Gastroesophageal sphincter (tissue), 4 donors: ENCODE data around the gene MED26. TPM values are rescaled to one million over a fixed set of nuclear protein-coding genes. Genes with fewer than 3 reads are reported as not detected.

Source experiments
- ATAC-seq: fragments of 150-250 bp; one replicate; pipeline ENCODE4 v1.9.1; 2016; ENCODE audit warnings: mild to moderate bottlenecking, moderate library complexity
- H3K27ac ChIP-seq, 4 donors: fragments of 200-600 bp; sonication (generic) in 3 of 4; 1 replicate in 3 of 4; 2 replicates in 1 of 4; pipeline ENCODE4 v1.5.1; 2016 to 2019
- H3K27me3 ChIP-seq: fragments of 200-600 bp; sonication (generic); one replicate; pipeline ENCODE4 v1.5.1; 2019
- H3K36me3 ChIP-seq, 2 donors: fragments of 200-600 bp; sonication (generic); one replicate each; pipeline ENCODE4 v1.5.1; 2019; ENCODE audit warnings: control low read depth in 1 of 2
- H3K4me1 ChIP-seq, 3 donors: fragments of 200-600 bp; sonication (generic); 1 replicate in 2 of 3; 2 replicates in 1 of 3; pipeline ENCODE4 v1.5.1; 2016 to 2019; ENCODE audit warnings: control low read depth in 2 of 3
- H3K4me3 ChIP-seq, 2 donors: fragments of 200-600 bp; sonication (generic); one replicate each; pipeline ENCODE4 v1.5.1; 2019; ENCODE audit warnings: mild to moderate bottlenecking in 1 of 2, moderate library complexity in 1 of 2
- H3K9me3 ChIP-seq, 3 donors: fragments of 200-600 bp; sonication (generic); one replicate each; pipeline ENCODE4 v1.5.1; 2017 to 2019; ENCODE audit warnings: control low read depth in 2 of 3
- EP300 ChIP-seq: sonication (generic); formaldehyde crosslinking; IDR thresholded peaks from one replicate; pipeline ENCODE4 v1.6.1; 2017; ENCODE audit warnings: antibody characterized with exemption, mild to moderate bottlenecking
- POLR2A ChIP-seq, 2 donors: fragments of 450-650 bp; IDR thresholded peaks; one replicate each; pipeline ENCODE4 v1.6.1; 2017; ENCODE audit warnings: antibody characterized with exemption in 2 of 2, mild to moderate bottlenecking in 2 of 2, moderate library complexity in 1 of 2
- POLR2AphosphoS5 ChIP-seq: sonication (generic); formaldehyde crosslinking; IDR thresholded peaks from one replicate; pipeline ENCODE4 v1.6.1; 2017; ENCODE audit warnings: antibody characterized with exemption
- WGBS, 2 donors: methylation state at CpG; one replicate each; pipeline ENCODE4 v1.1.5; 2018; ENCODE audit warnings: low coverage in 1 of 2; 5-methylcytosine and 5-hydroxymethylcytosine counted together
- small RNA-seq, 4 donors: library from RNA; depleted of rRNA; stranded (forward); fragments of <200 nt; gene quantifications; one replicate each; pipeline ENCODE3, GENCODE V24; 2016
- total RNA-seq, 4 donors: library from RNA; depleted of rRNA; stranded (reverse); fragments of >200 nt; gene quantifications; one replicate each; pipeline ENCODE4 v1.1.0, GENCODE V29; 2016
- TF ChIP-seq, protein P1 (sequence below), 4 experiments: fragments of 200-600 bp in 2 of 4; fragments of 450-650 bp in 2 of 4; sonication (generic) in 1 of 4; IDR thresholded peaks; one replicate each; pipeline ENCODE4 v1.5.1; 2017 to 2019; ENCODE audit warnings: antibody characterized with exemption in 4 of 4, mild to moderate bottlenecking in 2 of 4, moderate library complexity in 2 of 4

The MED26 gene
- total RNA-seq, 4 donors from 2014 or later = 5.8 to 10.5 (median 8.3) TPM

DNA sequence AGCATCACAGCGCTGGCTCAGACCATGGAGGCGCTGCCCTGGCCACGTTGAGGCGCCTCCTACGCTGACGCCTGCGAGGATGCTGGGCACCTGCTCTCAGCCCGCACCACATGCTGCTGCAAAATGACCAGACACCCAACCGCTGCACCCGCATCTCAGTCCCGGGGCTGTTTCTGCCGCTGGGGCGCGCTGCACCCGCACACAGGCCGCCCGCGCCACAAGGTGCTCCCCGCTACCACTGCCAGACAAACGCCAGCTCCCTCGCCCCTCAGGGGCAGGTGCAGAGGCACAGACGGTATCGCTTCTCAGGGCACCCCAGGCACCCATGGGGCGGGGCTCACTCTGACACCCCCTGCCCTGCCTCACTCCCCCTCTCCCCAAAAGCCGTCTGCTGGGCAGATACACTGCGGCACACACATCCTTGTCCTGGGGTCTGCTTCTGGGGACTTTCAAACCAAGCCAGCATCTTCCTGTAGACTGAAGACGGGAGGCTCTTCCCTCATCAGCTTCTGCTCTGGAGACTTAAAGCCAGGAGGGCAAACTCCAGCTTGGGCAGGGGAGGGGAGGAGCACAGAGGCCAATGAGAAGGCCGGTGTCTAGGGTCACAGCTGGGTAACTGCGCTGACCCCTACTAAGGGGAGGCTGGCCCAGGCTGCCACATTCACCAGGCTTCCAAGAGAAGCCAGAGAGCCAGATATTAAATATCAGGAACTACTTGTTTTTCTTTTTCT lies 102.1 kb downstream of the MED26 start:
- TF ChIP-seq EP300 = no peak
- TF ChIP-seq, protein P1, sequence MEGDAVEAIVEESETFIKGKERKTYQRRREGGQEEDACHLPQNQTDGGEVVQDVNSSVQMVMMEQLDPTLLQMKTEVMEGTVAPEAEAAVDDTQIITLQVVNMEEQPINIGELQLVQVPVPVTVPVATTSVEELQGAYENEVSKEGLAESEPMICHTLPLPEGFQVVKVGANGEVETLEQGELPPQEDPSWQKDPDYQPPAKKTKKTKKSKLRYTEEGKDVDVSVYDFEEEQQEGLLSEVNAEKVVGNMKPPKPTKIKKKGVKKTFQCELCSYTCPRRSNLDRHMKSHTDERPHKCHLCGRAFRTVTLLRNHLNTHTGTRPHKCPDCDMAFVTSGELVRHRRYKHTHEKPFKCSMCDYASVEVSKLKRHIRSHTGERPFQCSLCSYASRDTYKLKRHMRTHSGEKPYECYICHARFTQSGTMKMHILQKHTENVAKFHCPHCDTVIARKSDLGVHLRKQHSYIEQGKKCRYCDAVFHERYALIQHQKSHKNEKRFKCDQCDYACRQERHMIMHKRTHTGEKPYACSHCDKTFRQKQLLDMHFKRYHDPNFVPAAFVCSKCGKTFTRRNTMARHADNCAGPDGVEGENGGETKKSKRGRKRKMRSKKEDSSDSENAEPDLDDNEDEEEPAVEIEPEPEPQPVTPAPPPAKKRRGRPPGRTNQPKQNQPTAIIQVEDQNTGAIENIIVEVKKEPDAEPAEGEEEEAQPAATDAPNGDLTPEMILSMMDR (IDR thresholded peaks at IDR 0.05) = no peak
- TF ChIP-seq POLR2A (IDR thresholded peaks at IDR 0.05) = no peak
- TF ChIP-seq POLR2AphosphoS5 = no peak
- Histone ChIP-seq H3K4me1 (no peaks in the 10 kb centered on the region), H3K27me3 (no peaks in the 10 kb centered on the region), H3K9me3 (no peaks in the 10 kb centered on the region), H3K27ac (no peak overlapping the region), H3K4me3 (no peak overlapping the region), H3K36me3 (peaks cover 0 to 100% of the 10 kb centered on the region in 2 donors)
- no peak for ATAC-seq
- 80 to 100% methylated on average over 2 to 3 of the region's 29 CpGs for WGBS, 2 donors

DNA sequence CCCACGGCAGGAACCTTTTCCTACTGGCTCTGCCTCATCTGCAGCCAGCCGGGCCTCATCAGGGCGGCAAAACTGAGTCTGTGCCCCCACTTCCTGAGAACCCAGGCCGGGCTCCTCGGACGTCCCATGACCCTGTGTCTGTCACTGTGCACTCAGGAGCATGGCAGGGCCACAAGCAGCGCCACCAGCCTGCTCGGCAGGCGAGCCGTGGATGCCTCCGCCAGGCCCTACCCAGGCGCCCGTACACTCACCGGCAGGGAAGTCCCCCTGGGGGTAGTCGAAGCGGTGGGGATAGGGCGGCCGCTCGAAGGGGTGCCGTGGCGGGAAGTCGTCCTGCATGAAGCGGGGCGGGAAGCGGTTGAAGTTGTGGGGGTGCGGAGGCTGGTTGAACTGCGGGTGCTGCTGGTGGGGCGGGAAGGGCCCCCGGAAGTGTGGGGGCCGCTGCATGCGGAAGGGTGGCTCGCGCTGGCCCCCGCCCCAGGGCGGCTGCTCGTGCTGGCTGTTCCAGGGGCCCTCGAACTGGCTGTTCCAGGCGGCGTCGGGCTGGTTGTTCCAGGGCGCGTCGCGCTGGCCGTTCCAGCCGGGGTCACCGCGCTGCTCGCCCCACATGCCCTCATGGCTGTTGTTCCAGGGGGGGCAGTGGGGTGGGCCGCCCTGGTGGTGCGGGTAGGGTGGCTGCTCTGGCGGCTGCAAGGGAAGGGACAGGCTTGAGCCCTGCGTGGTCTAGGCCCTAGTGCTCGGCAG lies 102.8 kb downstream of the MED26 start:
- H3K27ac ChIP-seq = no peak overlapping the region
- 80 to 83% methylated on average over 1 to 6 of the region's 54 CpGs for WGBS, 2 donors
- H3K9me3 ChIP-seq = no peaks in the 10 kb centered on the region
- no peak for TF ChIP-seq EP300
- TF ChIP-seq, protein P1 (IDR thresholded peaks at IDR 0.05) = no peak
- no peak for TF ChIP-seq POLR2AphosphoS5
- TF ChIP-seq POLR2A (IDR thresholded peaks at IDR 0.05) = no peak
- no peak overlapping the region for H3K4me3 ChIP-seq
- H3K36me3 ChIP-seq = peaks cover 0 to 100% of the 10 kb centered on the region in 2 donors
- no peak for ATAC-seq
- H3K27me3 ChIP-seq = no peaks in the 10 kb centered on the region
- H3K4me1 ChIP-seq = no peaks in the 10 kb centered on the region

Small RNA genes within 50 kb of the gene (small RNA-seq; reads per million reads assigned to genes)
- gene RN7SL146P = 0 reads per million in 4 donors

Other genes starting within 250 kb of the MED26 start
- gene EPS15L1, start 156.2 kb downstream of the MED26 start, total RNA-seq = 10 to 100 TPM in 3 of 4 donors, 1 to 10 TPM in 1; 8.4 to 22.1 (median 15.2) TPM
- gene CALR3, start 132.0 kb downstream of the MED26 start, total RNA-seq = not detected
- 10 to 100 TPM in 3 of 4 donors, 1 to 10 TPM in 1; 8.1 to 12.3 (median 11.9) TPM for gene C19orf44, start 131.8 kb downstream of the MED26 start, total RNA-seq
- gene CHERP, start 85.8 kb downstream of the MED26 start, total RNA-seq = 10 to 100 TPM in 1 of 4 donors, 1 to 10 TPM in 3; 5.7 to 12.7 (median 6.6) TPM
- 10 to 100 TPM; 24.9 to 35.5 (median 29.7) TPM for gene SLC35E1, start 55.8 kb downstream of the MED26 start, total RNA-seq
- gene SMIM7, start 31.9 kb upstream of the MED26 start, total RNA-seq = 100 to 1,000 TPM in 1 of 4 donors, 10 to 100 TPM in 3; 73.4 to 112 (median 86.0) TPM
- 10 to 100 TPM in 1 of 4 donors, 1 to 10 TPM in 3; 7.1 to 18.8 (median 8.8) TPM for gene TMEM38A, start 32.9 kb upstream of the MED26 start, total RNA-seq
- 1 to 10 TPM in 1 of 4 donors, under 1 TPM in 2, not detected in 1; 0.15 to 1.4 (median 0.37) TPM for gene NWD1, start 91.6 kb upstream of the MED26 start, total RNA-seq
- 10 to 100 TPM; 19.7 to 55.7 (median 45.8) TPM for gene SIN3B, start 201.2 kb upstream of the MED26 start, total RNA-seq